Measurements from ENCODE around the gene ATF7IP.

DNA sequence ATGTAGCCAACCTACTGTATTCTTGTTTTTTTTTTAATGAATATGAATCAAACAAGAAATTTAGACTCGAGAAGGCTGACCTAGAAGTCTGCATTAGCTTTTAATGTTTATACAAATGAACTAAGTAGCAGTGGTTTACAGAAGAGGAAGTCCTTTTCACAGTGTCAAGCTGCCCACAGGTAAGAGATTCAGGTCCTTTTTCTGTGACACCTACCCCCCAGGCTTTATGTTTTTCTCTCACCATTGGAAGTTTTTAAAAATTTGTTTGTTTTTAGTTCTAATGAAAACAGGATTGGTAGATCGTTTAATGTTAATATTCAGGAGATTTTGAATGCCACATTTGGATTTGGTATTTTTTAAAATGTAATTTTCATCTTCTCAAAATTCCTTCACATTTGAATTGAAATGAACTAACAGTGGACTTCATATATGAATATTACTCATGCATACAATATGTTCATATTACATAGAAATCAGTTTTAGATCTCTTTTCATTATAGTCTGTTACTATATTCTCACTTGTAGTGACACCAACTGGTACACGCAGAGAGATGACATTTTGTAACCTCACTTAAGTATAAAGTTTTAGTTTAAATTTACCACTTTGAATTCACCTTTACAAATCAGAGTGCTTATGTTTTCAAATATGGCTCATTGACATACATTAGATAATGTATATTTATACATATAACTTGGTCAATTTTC lies 29.7 kb downstream of the ATF7IP start:
- TF ChIP-seq, protein P1, sequence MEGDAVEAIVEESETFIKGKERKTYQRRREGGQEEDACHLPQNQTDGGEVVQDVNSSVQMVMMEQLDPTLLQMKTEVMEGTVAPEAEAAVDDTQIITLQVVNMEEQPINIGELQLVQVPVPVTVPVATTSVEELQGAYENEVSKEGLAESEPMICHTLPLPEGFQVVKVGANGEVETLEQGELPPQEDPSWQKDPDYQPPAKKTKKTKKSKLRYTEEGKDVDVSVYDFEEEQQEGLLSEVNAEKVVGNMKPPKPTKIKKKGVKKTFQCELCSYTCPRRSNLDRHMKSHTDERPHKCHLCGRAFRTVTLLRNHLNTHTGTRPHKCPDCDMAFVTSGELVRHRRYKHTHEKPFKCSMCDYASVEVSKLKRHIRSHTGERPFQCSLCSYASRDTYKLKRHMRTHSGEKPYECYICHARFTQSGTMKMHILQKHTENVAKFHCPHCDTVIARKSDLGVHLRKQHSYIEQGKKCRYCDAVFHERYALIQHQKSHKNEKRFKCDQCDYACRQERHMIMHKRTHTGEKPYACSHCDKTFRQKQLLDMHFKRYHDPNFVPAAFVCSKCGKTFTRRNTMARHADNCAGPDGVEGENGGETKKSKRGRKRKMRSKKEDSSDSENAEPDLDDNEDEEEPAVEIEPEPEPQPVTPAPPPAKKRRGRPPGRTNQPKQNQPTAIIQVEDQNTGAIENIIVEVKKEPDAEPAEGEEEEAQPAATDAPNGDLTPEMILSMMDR (IDR thresholded peaks at IDR 0.05) = no peak
- TF ChIP-seq EZH2 (IDR thresholded peaks at IDR 0.05; ENCODE audit: borderline replicate concordance, insufficient read depth, low read depth, low read length, poor library complexity, severe bottlenecking) = no peak
